Measurements from ENCODE around the gene OGG1. TPM values are rescaled to one million over a fixed set of nuclear protein-coding genes. Genes with fewer than 3 reads are reported as not detected.

OGG1 gene
- total and polyA plus RNA-seq, 9 of the 15 experiments (the other 6 are each of a cell fraction or from before 2014, with no cell fraction given): 6.6 to 33.0 (median 24.4) TPM

DNA sequence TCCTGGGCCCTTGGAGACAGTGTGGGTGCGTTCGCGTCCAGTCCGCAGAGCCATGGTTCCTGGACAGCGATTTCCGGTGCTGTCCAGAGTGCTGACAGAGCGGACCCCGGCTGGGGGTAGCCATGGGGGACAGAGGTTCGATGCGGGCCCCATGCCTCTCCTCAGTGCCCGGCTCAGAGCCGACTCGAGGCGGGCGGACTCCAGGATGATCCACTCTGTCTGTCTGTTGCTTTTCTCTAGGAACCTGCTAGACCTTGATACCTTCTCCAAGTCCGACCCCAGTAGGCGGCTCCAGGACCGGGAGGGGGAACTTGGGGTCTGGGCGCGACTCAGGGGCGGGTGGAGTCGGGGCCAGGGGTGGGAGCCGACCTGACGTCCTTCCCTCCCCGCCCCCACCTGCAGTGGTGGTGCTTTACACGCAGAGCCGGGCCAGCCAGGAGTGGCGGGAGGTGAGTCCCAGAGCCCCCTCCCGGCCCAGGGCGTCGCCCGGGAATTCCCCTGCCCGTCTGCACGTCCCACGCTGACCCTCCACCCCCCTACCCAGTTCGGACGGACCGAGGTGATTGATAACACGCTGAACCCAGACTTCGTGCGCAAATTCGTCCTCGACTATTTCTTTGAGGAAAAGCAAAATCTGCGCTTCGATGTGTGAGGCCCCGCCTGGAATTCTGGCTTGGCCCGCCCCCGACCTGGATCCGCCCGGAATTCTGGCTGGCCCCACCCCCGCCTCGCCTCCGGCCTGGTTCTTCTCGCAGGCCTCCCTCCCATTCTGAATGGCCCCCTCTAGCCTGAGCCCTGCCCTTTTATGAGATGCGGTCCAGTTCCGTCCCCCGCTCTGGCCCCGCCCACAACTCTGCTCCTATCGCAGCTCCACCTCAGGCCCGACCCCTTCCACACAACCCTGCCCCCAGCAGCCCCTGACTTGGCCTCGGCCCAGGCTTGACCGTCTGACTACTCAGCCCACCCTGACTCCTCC, 45.1 kb upstream of the OGG1 start (continued):
- no peak for TF ChIP-seq FOXJ2 (tag; IDR thresholded peaks at IDR 0.05)
- TF ChIP-seq ZFX (CRISPR knock-in tag; IDR thresholded peaks at IDR 0.05): peak; percentile 47; the same call in 1 of the 2 replicates
- no peak for TF ChIP-seq ESRRB (CRISPR knock-in tag; IDR thresholded peaks at IDR 0.05; ENCODE audit: borderline replicate concordance)
- TF ChIP-seq, protein P1, sequence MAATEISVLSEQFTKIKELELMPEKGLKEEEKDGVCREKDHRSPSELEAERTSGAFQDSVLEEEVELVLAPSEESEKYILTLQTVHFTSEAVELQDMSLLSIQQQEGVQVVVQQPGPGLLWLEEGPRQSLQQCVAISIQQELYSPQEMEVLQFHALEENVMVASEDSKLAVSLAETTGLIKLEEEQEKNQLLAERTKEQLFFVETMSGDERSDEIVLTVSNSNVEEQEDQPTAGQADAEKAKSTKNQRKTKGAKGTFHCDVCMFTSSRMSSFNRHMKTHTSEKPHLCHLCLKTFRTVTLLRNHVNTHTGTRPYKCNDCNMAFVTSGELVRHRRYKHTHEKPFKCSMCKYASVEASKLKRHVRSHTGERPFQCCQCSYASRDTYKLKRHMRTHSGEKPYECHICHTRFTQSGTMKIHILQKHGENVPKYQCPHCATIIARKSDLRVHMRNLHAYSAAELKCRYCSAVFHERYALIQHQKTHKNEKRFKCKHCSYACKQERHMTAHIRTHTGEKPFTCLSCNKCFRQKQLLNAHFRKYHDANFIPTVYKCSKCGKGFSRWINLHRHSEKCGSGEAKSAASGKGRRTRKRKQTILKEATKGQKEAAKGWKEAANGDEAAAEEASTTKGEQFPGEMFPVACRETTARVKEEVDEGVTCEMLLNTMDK (IDR thresholded peaks at IDR 0.05; ENCODE audit: borderline replicate concordance, insufficient read depth, low read depth, low read length, poor library complexity, severe bottlenecking): no peak
- no peak for TF ChIP-seq ZNF133 (CRISPR knock-in tag; IDR thresholded peaks at IDR 0.05)
- TF ChIP-seq ZNF232 (CRISPR knock-in tag; IDR thresholded peaks at IDR 0.05): peak; percentile 97
- TF ChIP-seq, protein P2, sequence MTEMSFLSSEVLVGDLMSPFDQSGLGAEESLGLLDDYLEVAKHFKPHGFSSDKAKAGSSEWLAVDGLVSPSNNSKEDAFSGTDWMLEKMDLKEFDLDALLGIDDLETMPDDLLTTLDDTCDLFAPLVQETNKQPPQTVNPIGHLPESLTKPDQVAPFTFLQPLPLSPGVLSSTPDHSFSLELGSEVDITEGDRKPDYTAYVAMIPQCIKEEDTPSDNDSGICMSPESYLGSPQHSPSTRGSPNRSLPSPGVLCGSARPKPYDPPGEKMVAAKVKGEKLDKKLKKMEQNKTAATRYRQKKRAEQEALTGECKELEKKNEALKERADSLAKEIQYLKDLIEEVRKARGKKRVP (CRISPR knock-in tag; IDR thresholded peaks at IDR 0.05): no peak
- TF ChIP-seq LEF1 (IDR thresholded peaks at IDR 0.05): no peak
- TF ChIP-seq STAT5A (IDR thresholded peaks at IDR 0.05; ENCODE audit: borderline replicate concordance, low read length): no peak
- TF ChIP-seq FIP1L1 (IDR thresholded peaks at IDR 0.05; ENCODE audit: low read depth, low read length, poor library complexity, severe bottlenecking): no peak
- TF ChIP-seq NR2C2 (CRISPR knock-in tag; IDR thresholded peaks at IDR 0.05): peak; percentile 87
- no peak for TF ChIP-seq NR2C2 (tag; IDR thresholded peaks at IDR 0.05)
- no peak for TF ChIP-seq POLR2B (IDR thresholded peaks at IDR 0.05; ENCODE audit: low read depth, partially characterized antibody)
- TF ChIP-seq ZNF583 (CRISPR knock-in tag; IDR thresholded peaks at IDR 0.05): no peak
- TF ChIP-seq PRMT5 (CRISPR knock-in tag; IDR thresholded peaks at IDR 0.05): peak; percentile 99
- TF ChIP-seq RBFOX2 (IDR thresholded peaks at IDR 0.05; ENCODE audit: low read depth, low read length): no peak
- TF ChIP-seq KDM5B (IDR thresholded peaks at IDR 0.05; ENCODE audit: insufficient replicate concordance, low read depth, low read length): no peak
- no peak for TF ChIP-seq ZNF445 (CRISPR knock-in tag; IDR thresholded peaks at IDR 0.05; ENCODE audit: low read depth)
- peak; percentile 21 to 28; a peak in 1 of 3 replicates for TF ChIP-seq CBX3 (IDR thresholded peaks at IDR 0.05; ENCODE audit: borderline replicate concordance in 1 of 2, low read length in 2 of 2)
- TF ChIP-seq KAT2B (IDR thresholded peaks at IDR 0.05; ENCODE audit: low read depth, low read length): no peak
- TF ChIP-seq, protein P3, sequence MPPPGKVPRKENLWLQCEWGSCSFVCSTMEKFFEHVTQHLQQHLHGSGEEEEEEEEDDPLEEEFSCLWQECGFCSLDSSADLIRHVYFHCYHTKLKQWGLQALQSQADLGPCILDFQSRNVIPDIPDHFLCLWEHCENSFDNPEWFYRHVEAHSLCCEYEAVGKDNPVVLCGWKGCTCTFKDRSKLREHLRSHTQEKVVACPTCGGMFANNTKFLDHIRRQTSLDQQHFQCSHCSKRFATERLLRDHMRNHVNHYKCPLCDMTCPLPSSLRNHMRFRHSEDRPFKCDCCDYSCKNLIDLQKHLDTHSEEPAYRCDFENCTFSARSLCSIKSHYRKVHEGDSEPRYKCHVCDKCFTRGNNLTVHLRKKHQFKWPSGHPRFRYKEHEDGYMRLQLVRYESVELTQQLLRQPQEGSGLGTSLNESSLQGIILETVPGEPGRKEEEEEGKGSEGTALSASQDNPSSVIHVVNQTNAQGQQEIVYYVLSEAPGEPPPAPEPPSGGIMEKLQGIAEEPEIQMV (tag; conservative IDR thresholded peaks at IDR 0.05; ENCODE audit: low read depth): no peak
- TF ChIP-seq, protein P4, sequence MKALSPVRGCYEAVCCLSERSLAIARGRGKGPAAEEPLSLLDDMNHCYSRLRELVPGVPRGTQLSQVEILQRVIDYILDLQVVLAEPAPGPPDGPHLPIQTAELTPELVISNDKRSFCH (CRISPR knock-in tag; IDR thresholded peaks at IDR 0.05): no peak
- TF ChIP-seq, protein P4 (tag; IDR thresholded peaks at IDR 0.05): no peak
